GM19023 (cell line): ENCODE data around the gene IQCK.

Source experiments
- ATAC-seq: cut with Tn5 transposase; IDR thresholded peaks from one replicate; pipeline ENCODE4 v1.9.1; 2021; ENCODE audit warnings: mild to moderate bottlenecking, moderate library complexity; ENCODE audit not compliant: unreplicated experiment

The IQCK gene

DNA sequence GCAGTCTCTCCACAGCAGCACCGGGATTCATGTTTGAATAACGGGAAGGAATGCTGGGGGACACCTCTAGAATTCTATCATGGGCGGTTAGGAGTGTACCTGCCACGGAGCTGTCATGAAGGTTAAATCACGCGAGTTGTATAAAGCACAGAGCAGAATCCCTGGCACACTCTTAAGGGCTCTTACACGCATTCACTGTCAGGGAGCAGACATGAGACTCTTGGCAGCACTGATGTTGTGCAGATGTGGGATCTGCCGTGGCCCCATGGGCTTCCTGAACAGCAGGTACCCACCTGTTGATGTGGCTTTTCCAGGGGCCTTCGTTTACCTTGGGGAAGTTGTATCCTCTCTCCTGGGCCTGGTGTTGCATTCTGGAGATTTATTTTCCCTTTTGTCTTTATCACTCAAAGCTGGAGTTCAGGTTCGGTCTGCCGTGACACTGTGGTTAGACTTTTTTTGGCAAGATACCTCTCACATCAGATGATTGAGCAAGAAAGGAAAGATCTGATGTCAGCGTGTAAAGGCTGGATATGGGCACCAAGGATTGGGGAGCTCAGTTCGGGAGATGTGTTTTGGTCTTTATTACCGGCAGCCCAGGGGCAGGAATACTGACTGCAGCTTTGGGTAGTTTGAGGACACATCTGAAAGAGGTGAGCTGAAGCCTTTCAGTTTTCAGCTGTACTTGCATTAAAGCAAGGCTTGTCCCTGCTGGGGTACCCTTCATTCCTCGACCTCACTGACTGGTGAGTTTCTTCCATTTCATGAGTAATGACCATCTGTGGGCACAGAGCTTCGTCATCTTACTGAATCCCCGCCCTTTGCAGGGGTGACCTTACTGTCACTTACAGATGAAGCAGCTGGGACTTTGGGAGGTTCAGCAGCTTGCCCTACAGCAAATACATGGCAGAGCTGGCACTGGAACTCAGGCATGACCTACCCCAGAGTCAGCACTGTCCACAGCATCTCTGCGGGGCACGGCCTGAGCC lies 19.3 kb upstream of the IQCK start:
- no peak for ATAC-seq

GRCh38 chr16:19699472-19699871 lies 18.6 kb upstream of the IQCK start:
- no peak for ATAC-seq

- ATAC-seq, result no peak
These were observed 17.7 kb upstream of the IQCK start for GRCh38 chr16:19700319-19700781.

- ATAC-seq, result no peak
These were observed 17.0 kb upstream of the IQCK start for GRCh38 chr16:19701091-19701490.

GRCh38 chr16:19703172-19703889 lies 14.7 kb upstream of the IQCK start:
- no peak for ATAC-seq

- no peak for ATAC-seq
These were observed 13.5 kb upstream of the IQCK start for GRCh38 chr16:19704321-19705145.

GRCh38 chr16:19705146-19705501 lies 12.9 kb upstream of the IQCK start:
- ATAC-seq, result no peak

- no peak for ATAC-seq
These were observed 12.2 kb upstream of the IQCK start for GRCh38 chr16:19705843-19706242.

- no peak for ATAC-seq
These were observed 11.2 kb upstream of the IQCK start for GRCh38 chr16:19706846-19707245.

DNA sequence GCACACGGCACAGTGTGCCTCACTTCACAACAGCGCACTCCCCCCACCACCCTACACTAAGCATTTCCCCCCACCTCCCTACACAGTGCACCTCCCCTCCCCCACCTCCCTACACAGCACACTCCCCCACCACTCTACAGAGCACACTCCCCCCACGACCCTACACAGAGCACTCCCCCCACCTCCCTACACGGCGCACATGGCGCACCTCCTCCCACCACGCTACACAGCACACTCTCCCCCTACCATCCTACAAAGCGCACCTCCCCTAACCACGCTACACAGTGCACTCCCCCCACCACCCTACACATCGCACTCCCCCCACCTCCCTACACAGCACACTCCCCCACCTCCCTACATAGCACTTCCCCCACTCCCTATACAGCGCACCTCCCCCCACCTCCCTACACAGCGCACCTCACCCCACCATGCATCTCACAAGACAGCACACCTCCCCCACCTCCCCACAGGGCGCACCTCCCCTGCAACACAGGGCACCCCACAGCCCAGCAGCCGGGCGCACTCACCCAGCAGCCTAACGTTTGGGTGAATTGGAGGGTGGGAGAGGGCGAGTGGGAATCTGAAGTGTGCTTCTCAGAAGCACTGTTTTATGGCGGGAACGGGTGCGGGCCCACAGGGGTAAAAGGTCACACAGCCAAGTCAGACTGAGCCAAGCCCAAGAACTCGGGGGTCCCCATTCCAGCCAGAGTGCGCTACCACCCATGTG lies 10.3 kb upstream of the IQCK start:
- ATAC-seq, result no peak

GRCh38 chr16:19708296-19709205 lies 9.5 kb upstream of the IQCK start:
- no peak for ATAC-seq

- ATAC-seq, result no peak
These were observed 8.5 kb upstream of the IQCK start for GRCh38 chr16:19709381-19710136.

DNA sequence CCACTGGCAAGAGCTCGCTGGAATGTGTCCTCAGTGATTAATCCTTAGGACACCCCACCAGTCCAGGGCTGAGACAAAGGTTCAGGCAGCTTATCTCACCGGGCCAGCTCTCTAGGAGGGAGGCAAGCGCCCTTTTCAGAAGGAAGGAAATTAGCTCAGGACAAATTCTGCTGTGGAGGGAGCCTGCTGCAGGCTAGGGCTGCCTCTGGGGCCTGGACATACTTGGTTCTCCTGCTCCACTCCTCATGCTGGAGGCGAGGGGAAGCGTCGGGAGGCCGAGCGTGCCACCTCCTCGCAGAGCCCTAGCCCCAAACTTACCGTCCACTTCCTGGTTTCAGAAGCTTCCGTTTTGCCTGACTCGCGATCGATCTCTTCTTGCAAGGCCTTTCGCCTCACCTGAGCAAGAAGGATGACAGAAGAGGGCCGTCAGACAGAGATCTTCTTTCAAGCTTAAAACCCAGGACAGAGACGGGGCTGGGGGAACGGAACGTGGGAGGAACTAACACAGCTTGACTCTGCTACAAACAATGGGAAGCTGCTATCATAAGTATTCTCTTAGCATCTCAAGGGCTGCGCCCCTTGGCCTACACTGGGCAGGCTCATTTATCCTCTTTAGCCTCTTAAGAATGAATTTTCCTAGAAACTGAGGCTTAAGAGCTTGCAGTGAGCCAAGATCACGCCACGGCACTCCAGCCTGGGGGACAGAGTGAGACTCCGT lies 7.7 kb upstream of the IQCK start:
- ATAC-seq, result no peak

GRCh38 chr16:19710991-19711545 lies 7.0 kb upstream of the IQCK start:
- ATAC-seq, result no peak

DNA sequence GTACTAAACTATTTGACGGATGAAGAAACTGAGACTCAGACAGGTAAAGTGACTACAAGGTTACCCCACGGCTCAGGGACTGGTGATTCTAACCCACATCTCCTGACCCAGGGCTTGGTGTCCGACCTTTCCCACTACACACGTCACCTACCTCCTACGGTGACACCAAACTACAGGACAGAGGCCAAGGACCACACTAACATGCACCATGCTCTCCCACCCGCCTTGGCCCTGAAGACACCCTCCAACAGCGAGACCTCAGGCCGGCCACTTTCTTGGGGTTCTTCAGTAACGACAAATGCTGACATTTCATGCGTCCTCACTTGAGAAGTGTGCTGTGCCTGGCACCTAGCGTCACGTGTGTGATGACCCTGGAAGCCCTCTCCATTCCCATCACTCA lies 6.4 kb upstream of the IQCK start:
- no peak for ATAC-seq

DNA sequence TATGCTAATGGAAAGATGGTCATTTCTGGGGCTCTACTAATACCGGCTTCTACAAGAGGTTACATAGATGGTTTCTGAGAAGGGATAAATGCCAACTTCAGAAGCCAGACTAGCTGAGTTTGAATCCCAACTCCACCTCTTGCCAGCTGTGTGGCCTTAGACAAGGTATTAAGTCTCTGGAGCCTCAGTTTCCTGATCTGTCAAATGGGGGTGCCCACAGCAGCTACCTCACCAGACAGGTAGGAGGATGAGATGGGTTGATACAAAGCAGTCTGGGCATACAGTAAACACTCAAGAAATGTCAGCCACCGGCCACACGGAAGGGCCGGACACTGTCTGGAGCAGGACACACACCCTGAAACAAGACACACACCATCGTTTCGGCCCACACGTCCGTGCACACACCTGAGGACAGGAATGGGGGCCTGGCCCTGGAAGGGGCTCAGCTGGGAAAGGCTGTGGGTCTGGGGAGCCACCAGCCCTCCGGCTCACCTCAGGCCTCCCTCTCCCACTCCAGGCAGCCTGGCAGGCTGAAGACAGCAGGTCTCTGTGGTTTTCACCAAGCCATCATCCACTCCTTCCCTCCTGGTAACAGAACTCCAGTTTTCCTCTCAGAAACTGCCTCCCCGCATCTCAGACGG lies 5.5 kb upstream of the IQCK start:
- no peak for ATAC-seq

DNA sequence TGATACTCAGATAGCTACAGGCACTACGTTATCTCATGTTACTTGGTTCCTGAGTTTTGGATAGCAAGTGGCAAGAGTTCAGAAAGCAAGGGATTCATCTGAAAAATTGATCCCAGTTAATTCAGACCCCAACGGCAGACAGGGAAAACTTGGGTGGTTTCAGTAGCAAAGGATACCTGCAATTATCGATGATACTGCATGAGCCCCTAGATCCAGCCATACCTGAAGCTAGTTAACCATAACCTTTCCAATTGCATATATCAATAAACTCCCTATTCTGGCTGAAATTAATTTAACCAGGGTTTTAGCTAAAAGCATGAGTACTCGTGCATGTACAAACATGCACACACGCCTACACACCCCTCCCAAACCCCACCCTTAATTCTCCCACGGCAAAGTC lies 4.4 kb upstream of the IQCK start:
- ATAC-seq, result no peak
